HEK293 (cell line): ENCODE results near the gene ALKBH4.
"Not testable (repeated sequence)": the region's sequence is repeated elsewhere in the genome, so short reads cannot be mapped to it uniquely, and the experiment has no call there.

ENCODE experiments used
- CTCF ChIA-PET: fragments of 350-600 bp; formaldehyde crosslinking; extraction: SDS; loops from one replicate; lab custom pipeline; 2021; ENCODE audit warnings: antibody characterized with exemption; lab: Yijun Ruan, JAX
- POLR2A ChIA-PET: fragments of 300-600 bp; formaldehyde crosslinking; extraction: SDS; loops from one replicate; lab custom pipeline; 2020; ENCODE audit warnings: antibody characterized with exemption, inconsistent platforms; lab: Yijun Ruan, JAX
- H3K27ac ChIP-seq: fragments of 200-500 bp; sonication (Bioruptor generic); 2 replicates; pipeline ENCODE4 v1.5.1; 2014; ENCODE audit warnings: low read depth, low read length, control low read depth, inconsistent platforms; ENCODE audit errors: extremely low read depth
- H3K36me3 ChIP-seq, 2 experiments: fragments of 200-500 bp in 1 of 2; sonication (Bioruptor generic) in 1 of 2; 1 replicate in 1 of 2; 2 replicates in 1 of 2; pipeline ENCODE4 v1.5.1; 2014 to 2017; ENCODE audit warnings: inconsistent platforms in 2 of 2, low read length in 2 of 2; ENCODE audit not compliant: control insufficient read depth in 2 of 2, insufficient read depth in 1 of 2
- H3K4me1 ChIP-seq: fragments of 200-500 bp; sonication (Bioruptor generic); 2 replicates; pipeline ENCODE4 v1.5.1; 2014; ENCODE audit warnings: mild to moderate bottlenecking, low read length, inconsistent platforms; ENCODE audit not compliant: control insufficient read depth, insufficient read depth
- H3K4me3 ChIP-seq: 2 replicates; pipeline ENCODE4 v1.5.1; 2011; ENCODE audit warnings: low read depth, mild to moderate bottlenecking, control low read depth, low read length, moderate library complexity
- H3K9me3 ChIP-seq: fragments of 200-500 bp; sonication (Bioruptor generic); 2 replicates; pipeline ENCODE4 v1.5.1; 2014; ENCODE audit warnings: low read depth, low read length, inconsistent platforms; ENCODE audit not compliant: control insufficient read depth, insufficient read depth
- GLIS1 ChIP-seq: fragments of 450-650 bp; formaldehyde crosslinking; IDR thresholded peaks from 2 replicates; pipeline ENCODE4 v1.5.1; 2016; ENCODE audit warnings: missing biosample characterization, missing genetic modification characterization
- GLIS2 ChIP-seq: fragments of 450-650 bp; formaldehyde crosslinking; IDR thresholded peaks from 2 replicates; pipeline ENCODE4 v1.5.1; 2016; ENCODE audit warnings: missing biosample characterization, missing genetic modification characterization
- REPIN1 ChIP-seq: fragments of 450-650 bp; formaldehyde crosslinking; IDR thresholded peaks from 2 replicates; pipeline ENCODE4 v1.5.1; 2017; ENCODE audit warnings: missing biosample characterization, missing genetic modification characterization, low read depth
- ZBTB7A ChIP-seq: fragments of 450-650 bp; formaldehyde crosslinking; IDR thresholded peaks from 2 replicates; pipeline ENCODE4 v1.5.1; 2016; ENCODE audit warnings: low read depth, missing biosample characterization, missing genetic modification characterization
- ZIC2 ChIP-seq: fragments of 450-650 bp; formaldehyde crosslinking; IDR thresholded peaks from 2 replicates; pipeline ENCODE4 v1.5.1; 2016; ENCODE audit warnings: missing biosample characterization, missing genetic modification characterization
- ZNF214 ChIP-seq: fragments of 450-650 bp; formaldehyde crosslinking; IDR thresholded peaks from 2 replicates; pipeline ENCODE4 v1.5.1; 2017; ENCODE audit warnings: missing biosample characterization, mild to moderate bottlenecking, missing genetic modification characterization, borderline replicate concordance
- ZNF423 ChIP-seq: fragments of 450-650 bp; formaldehyde crosslinking; IDR thresholded peaks from 2 replicates; pipeline ENCODE4 v1.5.1; 2016; ENCODE audit warnings: missing biosample characterization, missing genetic modification characterization
- ZNF544 ChIP-seq: fragments of 450-650 bp; formaldehyde crosslinking; IDR thresholded peaks from 2 replicates; pipeline ENCODE4 v1.5.0; 2017; ENCODE audit warnings: missing biosample characterization, missing genetic modification characterization
- ZNF585B ChIP-seq: fragments of 450-650 bp; formaldehyde crosslinking; IDR thresholded peaks from 2 replicates; pipeline ENCODE4 v1.5.1; 2016; ENCODE audit warnings: missing biosample characterization, missing genetic modification characterization
- ZNF658 ChIP-seq: fragments of 450-650 bp; formaldehyde crosslinking; IDR thresholded peaks from 2 replicates; pipeline ENCODE4; 2016; ENCODE audit warnings: missing biosample characterization, missing genetic modification characterization
- ZNF768 ChIP-seq: fragments of 450-650 bp; formaldehyde crosslinking; IDR thresholded peaks from 2 replicates; pipeline ENCODE4 v1.5.1; 2018; ENCODE audit warnings: missing biosample characterization, mild to moderate bottlenecking, missing genetic modification characterization
- ZSCAN23 ChIP-seq: fragments of 450-650 bp; formaldehyde crosslinking; IDR thresholded peaks from 2 replicates; pipeline ENCODE4 v1.5.1; 2016; ENCODE audit warnings: missing biosample characterization, missing genetic modification characterization
- TF ChIP-seq, protein P1 (sequence below): fragments of 450-650 bp; formaldehyde crosslinking; optimal IDR thresholded peaks from 2 replicates; pipeline ENCODE3; 2016; ENCODE audit warnings: missing biosample characterization, mild to moderate bottlenecking, missing genetic modification characterization
- TF ChIP-seq, protein P2 (sequence below): fragments of 450-650 bp; formaldehyde crosslinking; conservative IDR thresholded peaks from 2 replicates; pipeline ENCODE4 v1.5.1; 2016; ENCODE audit warnings: low read depth, missing biosample characterization, missing genetic modification characterization
- TF ChIP-seq, protein P3 (sequence below): fragments of 450-650 bp; formaldehyde crosslinking; IDR thresholded peaks from 2 replicates; pipeline ENCODE4 v1.5.1; 2016; ENCODE audit warnings: missing biosample characterization, missing genetic modification characterization

The ALKBH4 gene

GRCh38 chr7:102478314-102479208 is 13.9 kb upstream of the ALKBH4 start, which contains the start of gene POLR2J:
TSS of gene POLR2J (minus strand) at chr7:102478922. CDS start at chr7:102478860, 62 bp downstream.
- H3K4me1 ChIP-seq, H3K9me3 ChIP-seq, POLR2A ChIA-PET, H3K27ac ChIP-seq, H3K36me3 ChIP-seq: not testable (repeated sequence)
- H3K4me3 ChIP-seq: peak within 1 kb of the TSS; percentile 39
- TF ChIP-seq, protein P1, sequence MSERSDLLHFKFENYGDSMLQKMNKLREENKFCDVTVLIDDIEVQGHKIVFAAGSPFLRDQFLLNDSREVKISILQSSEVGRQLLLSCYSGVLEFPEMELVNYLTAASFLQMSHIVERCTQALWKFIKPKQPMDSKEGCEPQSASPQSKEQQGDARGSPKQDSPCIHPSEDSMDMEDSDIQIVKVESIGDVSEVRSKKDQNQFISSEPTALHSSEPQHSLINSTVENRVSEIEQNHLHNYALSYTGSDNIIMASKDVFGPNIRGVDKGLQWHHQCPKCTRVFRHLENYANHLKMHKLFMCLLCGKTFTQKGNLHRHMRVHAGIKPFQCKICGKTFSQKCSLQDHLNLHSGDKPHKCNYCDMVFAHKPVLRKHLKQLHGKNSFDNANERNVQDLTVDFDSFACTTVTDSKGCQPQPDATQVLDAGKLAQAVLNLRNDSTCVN (tag by site-specific recombination): peak; percentile 33
- TF ChIP-seq, protein P2, sequence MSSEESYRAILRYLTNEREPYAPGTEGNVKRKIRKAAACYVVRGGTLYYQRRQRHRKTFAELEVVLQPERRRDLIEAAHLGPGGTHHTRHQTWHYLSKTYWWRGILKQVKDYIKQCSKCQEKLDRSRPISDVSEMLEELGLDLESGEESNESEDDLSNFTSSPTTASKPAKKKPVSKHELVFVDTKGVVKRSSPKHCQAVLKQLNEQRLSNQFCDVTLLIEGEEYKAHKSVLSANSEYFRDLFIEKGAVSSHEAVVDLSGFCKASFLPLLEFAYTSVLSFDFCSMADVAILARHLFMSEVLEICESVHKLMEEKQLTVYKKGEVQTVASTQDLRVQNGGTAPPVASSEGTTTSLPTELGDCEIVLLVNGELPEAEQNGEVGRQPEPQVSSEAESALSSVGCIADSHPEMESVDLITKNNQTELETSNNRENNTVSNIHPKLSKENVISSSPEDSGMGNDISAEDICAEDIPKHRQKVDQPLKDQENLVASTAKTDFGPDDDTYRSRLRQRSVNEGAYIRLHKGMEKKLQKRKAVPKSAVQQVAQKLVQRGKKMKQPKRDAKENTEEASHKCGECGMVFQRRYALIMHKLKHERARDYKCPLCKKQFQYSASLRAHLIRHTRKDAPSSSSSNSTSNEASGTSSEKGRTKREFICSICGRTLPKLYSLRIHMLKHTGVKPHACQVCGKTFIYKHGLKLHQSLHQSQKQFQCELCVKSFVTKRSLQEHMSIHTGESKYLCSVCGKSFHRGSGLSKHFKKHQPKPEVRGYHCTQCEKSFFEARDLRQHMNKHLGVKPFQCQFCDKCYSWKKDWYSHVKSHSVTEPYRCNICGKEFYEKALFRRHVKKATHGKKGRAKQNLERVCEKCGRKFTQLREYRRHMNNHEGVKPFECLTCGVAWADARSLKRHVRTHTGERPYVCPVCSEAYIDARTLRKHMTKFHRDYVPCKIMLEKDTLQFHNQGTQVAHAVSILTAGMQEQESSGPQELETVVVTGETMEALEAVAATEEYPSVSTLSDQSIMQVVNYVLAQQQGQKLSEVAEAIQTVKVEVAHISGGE (tag by site-specific recombination): peak; percentile 68
- CTCF ChIA-PET: interaction anchor here (0.7 kb wide), 1 partner anchor 66 kb away, joined by 4 read pairs; no protein-coding TSS in a partner anchor

GRCh38 chr7:102474736-102475435 is 10.2 kb upstream of the ALKBH4 start:
- POLR2A ChIA-PET, CTCF ChIA-PET, H3K27ac ChIP-seq, H3K9me3 ChIP-seq, H3K4me1 ChIP-seq, H3K4me3 ChIP-seq: not testable (repeated sequence)
- H3K36me3 ChIP-seq: peaks cover 0 to 30% of the 10 kb centered on the region in 2 experiments; a peak in 2 of 3 replicates

- H3K9me3 ChIP-seq, H3K4me3 ChIP-seq, H3K4me1 ChIP-seq, CTCF ChIA-PET, H3K27ac ChIP-seq: not testable (repeated sequence)
- POLR2A ChIA-PET: interaction anchor here (0.8 kb wide), 1 partner anchor 11 kb away, joined by 7 read pairs; no protein-coding TSS in a partner anchor
- H3K36me3 ChIP-seq: peaks cover 0 to 38% of the 10 kb centered on the region in 2 experiments; a peak in 2 of 3 replicates
Measured at GRCh38 chr7:102474116-102474515, 9.5 kb upstream of the ALKBH4 start.

- Histone ChIP-seq H3K4me3 (no peak overlapping the region), H3K27ac (no peak overlapping the region), H3K36me3 (peaks cover 0 to 41% of the 10 kb centered on the region in 2 experiments; a peak in 2 of 3 replicates), H3K9me3 (no peaks in the 10 kb centered on the region), H3K4me1 (no peaks in the 10 kb centered on the region)
- ChIA-PET CTCF (no interaction called here), POLR2A (interaction anchor here (0.8 kb wide), 1 partner anchor 10 kb away, joined by 7 read pairs; no protein-coding TSS in a partner anchor)
- TF ChIP-seq GLIS1 (tag by site-specific recombination): peak; percentile 84
- TF ChIP-seq, protein P3, sequence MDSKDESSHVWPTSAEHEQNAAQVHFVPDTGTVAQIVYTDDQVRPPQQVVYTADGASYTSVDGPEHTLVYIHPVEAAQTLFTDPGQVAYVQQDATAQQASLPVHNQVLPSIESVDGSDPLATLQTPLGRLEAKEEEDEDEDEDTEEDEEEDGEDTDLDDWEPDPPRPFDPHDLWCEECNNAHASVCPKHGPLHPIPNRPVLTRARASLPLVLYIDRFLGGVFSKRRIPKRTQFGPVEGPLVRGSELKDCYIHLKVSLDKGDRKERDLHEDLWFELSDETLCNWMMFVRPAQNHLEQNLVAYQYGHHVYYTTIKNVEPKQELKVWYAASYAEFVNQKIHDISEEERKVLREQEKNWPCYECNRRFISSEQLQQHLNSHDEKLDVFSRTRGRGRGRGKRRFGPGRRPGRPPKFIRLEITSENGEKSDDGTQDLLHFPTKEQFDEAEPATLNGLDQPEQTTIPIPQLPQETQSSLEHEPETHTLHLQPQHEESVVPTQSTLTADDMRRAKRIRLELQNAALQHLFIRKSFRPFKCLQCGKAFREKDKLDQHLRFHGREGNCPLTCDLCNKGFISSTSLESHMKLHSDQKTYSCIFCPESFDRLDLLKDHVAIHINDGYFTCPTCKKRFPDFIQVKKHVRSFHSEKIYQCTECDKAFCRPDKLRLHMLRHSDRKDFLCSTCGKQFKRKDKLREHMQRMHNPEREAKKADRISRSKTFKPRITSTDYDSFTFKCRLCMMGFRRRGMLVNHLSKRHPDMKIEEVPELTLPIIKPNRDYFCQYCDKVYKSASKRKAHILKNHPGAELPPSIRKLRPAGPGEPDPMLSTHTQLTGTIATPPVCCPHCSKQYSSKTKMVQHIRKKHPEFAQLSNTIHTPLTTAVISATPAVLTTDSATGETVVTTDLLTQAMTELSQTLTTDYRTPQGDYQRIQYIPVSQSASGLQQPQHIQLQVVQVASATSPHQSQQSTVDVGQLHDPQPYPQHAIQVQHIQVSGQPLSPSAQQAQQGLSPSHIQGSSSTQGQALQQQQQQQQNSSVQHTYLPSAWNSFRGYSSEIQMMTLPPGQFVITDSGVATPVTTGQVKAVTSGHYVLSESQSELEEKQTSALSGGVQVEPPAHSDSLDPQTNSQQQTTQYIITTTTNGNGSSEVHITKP (tag by site-specific recombination): no peak
- TF ChIP-seq ZNF544: no peak
- TF ChIP-seq ZIC2 (tag by site-specific recombination): peak; percentile 92
- TF ChIP-seq ZSCAN23 (tag by site-specific recombination): no peak
- no peak for TF ChIP-seq ZNF658 (tag by site-specific recombination)
- no peak for TF ChIP-seq ZNF423 (tag by site-specific recombination)
- no peak for TF ChIP-seq ZNF768 (tag by site-specific recombination)
- TF ChIP-seq ZNF585B (tag by site-specific recombination): no peak
- TF ChIP-seq ZNF214 (tag by site-specific recombination): no peak
- TF ChIP-seq REPIN1 (tag by site-specific recombination): no peak
- TF ChIP-seq GLIS2: peak; percentile 59
- TF ChIP-seq ZBTB7A: no peak
Measured at GRCh38 chr7:102473271-102473991, 8.8 kb upstream of the ALKBH4 start.
